Stomach (tissue), 9 donors: Measurements from ENCODE around the gene SMYD4. TPM values are rescaled to one million over a fixed set of nuclear protein-coding genes. Genes with fewer than 3 reads are reported as not detected.

Experiments
- DNase-seq, 2 donors: peaks; one replicate each; pipeline versions ENCODE4 v3.0.0 to v3.0.0-alpha.2; 2013 to 2019
- H3K27ac ChIP-seq, 5 donors: fragments of 200-600 bp in 4 of 5; sonication (generic) in 4 of 5; one replicate each; pipeline ENCODE4 v1.5.1; 2013 to 2019; ENCODE audit warnings: mild to moderate bottlenecking in 1 of 5, moderate library complexity in 1 of 5
- H3K27me3 ChIP-seq, 3 donors: fragments of 200-600 bp; sonication (generic); one replicate each; pipeline ENCODE4 v1.5.1; 2017 to 2019; ENCODE audit warnings: mixed run types in 1 of 3
- H3K36me3 ChIP-seq, 4 donors: fragments of 200-600 bp; sonication (generic); 1 replicate in 3 of 4; 2 replicates in 1 of 4; pipeline ENCODE4 v1.5.1; 2016 to 2019
- H3K4me1 ChIP-seq, 4 donors: fragments of 200-600 bp; sonication (generic); one replicate each; pipeline ENCODE4 v1.5.1; 2016 to 2019
- H3K4me3 ChIP-seq, 4 donors: fragments of 200-600 bp; sonication (generic) in 3 of 4; one replicate each; pipeline ENCODE4 v1.5.1; 2016 to 2019; ENCODE audit warnings: mild to moderate bottlenecking in 1 of 4
- H3K9me3 ChIP-seq, 4 donors: fragments of 200-600 bp; sonication (generic); one replicate each; pipeline ENCODE4 v1.5.1; 2016 to 2019
- CTCF ChIP-seq, 7 experiments: fragments of 450-650 bp in 4 of 7; fragments of 200-600 bp in 3 of 7; sonication (generic) in 3 of 7; IDR thresholded peaks; one replicate each; pipeline ENCODE4 v1.5.1; 2016 to 2019; ENCODE audit warnings: antibody characterized with exemption in 7 of 7, control low read depth in 2 of 7, mild to moderate bottlenecking in 1 of 7
- EP300 ChIP-seq: sonication (generic); formaldehyde crosslinking; IDR thresholded peaks from one replicate; pipeline ENCODE4 v1.6.1; 2017; ENCODE audit warnings: antibody characterized with exemption
- POLR2A ChIP-seq, 4 donors: fragments of 450-650 bp; IDR thresholded peaks; one replicate each; pipeline ENCODE4 v1.6.1; 2016; ENCODE audit warnings: antibody characterized with exemption in 4 of 4, control low read depth in 2 of 4, mild to moderate bottlenecking in 1 of 4, moderate library complexity in 1 of 4
- POLR2AphosphoS5 ChIP-seq, 3 donors: sonication (generic); formaldehyde crosslinking; IDR thresholded peaks; one replicate each; pipeline ENCODE4 v1.6.1; 2016; ENCODE audit warnings: antibody characterized with exemption in 3 of 3
- WGBS, 5 donors: extraction: QIAGEN DNeasy Blood & Tissue Kit in 3 of 5; methylation state at CpG; one replicate each; pipeline versions ENCODE4 v1.1.5 to v1.1.7; 2013 to 2018; 5-methylcytosine and 5-hydroxymethylcytosine counted together
- intact Hi-C: fragments of 100-400 bp; cut with DNase I; formaldehyde crosslinking; loops from one replicate; pipeline ENCODE4 v1.15.1; 2023; ENCODE audit warnings: low total_unique reads
- polyA plus RNA-seq, 3 donors: library from polyadenylated mRNA; stranded (reverse); fragments of 200-250 nt; gene quantifications; one replicate each; pipeline ENCODE4 v1.2.3, GENCODE V29; 2013
- total RNA-seq, 5 donors: library from RNA; depleted of rRNA; stranded (reverse); fragments of >200 nt; gene quantifications; one replicate each; pipeline versions ENCODE4 v1.1.0 to v1.2.3, GENCODE V29; 2014 to 2016
- donor health status: healthy with polysubstance abuse.
- donor health status: Bipolar disorder and iron deficiency.
- donor health status: healthy.

Gene SMYD4
- total and polyA plus RNA-seq, 8 donors: 2.7 to 21.0 (median 6.0) TPM

GRCh38 chr17:1843947-1844346 is 14.2 kb upstream of the SMYD4 start:
- 93 to 98% (median 97%) methylated on average over 9 of the region's 9 CpGs for WGBS, 5 donors
- Histone ChIP-seq H3K27me3 (no peaks in the 10 kb centered on the region), H3K4me1 (no peaks in the 10 kb centered on the region), H3K4me3 (no peak overlapping the region), H3K27ac (no peak overlapping the region), H3K36me3 (peaks cover 42 to 65% (median 64%) of the 10 kb centered on the region in 4 donors), H3K9me3 (no peaks in the 10 kb centered on the region)
- TF ChIP-seq POLR2A (IDR thresholded peaks at IDR 0.05) (no peak), CTCF (IDR thresholded peaks at IDR 0.05) (no peak), EP300 (no peak), POLR2AphosphoS5 (IDR thresholded peaks at IDR 0.05) (no peak)
- intact Hi-C loops: no loop called here
- no peak for DNase-seq

GRCh38 chr17:1839516-1839915 is 9.8 kb upstream of the SMYD4 start:
- TF ChIP-seq POLR2A (IDR thresholded peaks at IDR 0.05) (no peak), CTCF (IDR thresholded peaks at IDR 0.05) (no peak), EP300 (no peak), POLR2AphosphoS5 (IDR thresholded peaks at IDR 0.05) (no peak)
- no peak overlapping the region for H3K27ac ChIP-seq
- H3K4me3 ChIP-seq: no peak overlapping the region
- H3K27me3 ChIP-seq: no peaks in the 10 kb centered on the region
- H3K36me3 ChIP-seq: peaks cover 16 to 35% (median 28%) of the 10 kb centered on the region in 4 donors
- H3K9me3 ChIP-seq: no peaks in the 10 kb centered on the region
- 89 to 96% (median 95%) methylated on average over 4 of the region's 4 CpGs for WGBS, 5 donors
- no peaks in the 10 kb centered on the region for H3K4me1 ChIP-seq
- intact Hi-C loops: no loop called here
- DNase-seq: no peak

- intact Hi-C loops: no loop called here
- H3K27me3 ChIP-seq: no peaks in the 10 kb centered on the region
- peaks cover 0 to 22% (median 12%) of the 10 kb centered on the region in 4 donors for H3K36me3 ChIP-seq
- H3K27ac ChIP-seq: no peak overlapping the region
- 75 to 78% (median 78%) methylated on average over 11 to 12 of the region's 12 CpGs for WGBS, 5 donors
- peaks cover 8 to 37% (median 22%) of the 10 kb centered on the region in 4 donors for H3K4me1 ChIP-seq
- no peak overlapping the region for H3K4me3 ChIP-seq
- no peak for DNase-seq
- TF ChIP-seq EP300 (no peak), POLR2A (IDR thresholded peaks at IDR 0.05) (no peak), POLR2AphosphoS5 (IDR thresholded peaks at IDR 0.05) (no peak), CTCF (IDR thresholded peaks at IDR 0.05) (no peak)
- H3K9me3 ChIP-seq: no peaks in the 10 kb centered on the region
These were observed 4.9 kb upstream of the SMYD4 start for GRCh38 chr17:1834380-1835149.

- peak overlapping the region; percentile 86 to 92 (median 91) for H3K27ac ChIP-seq
- peak overlapping the region; percentile 76 to 94 (median 89) for H3K4me3 ChIP-seq
- TF ChIP-seq POLR2A (IDR thresholded peaks at IDR 0.05) (no peak), EP300 (no peak), CTCF (IDR thresholded peaks at IDR 0.05) (no peak), POLR2AphosphoS5 (IDR thresholded peaks at IDR 0.05) (no peak)
- DNase-seq: peak in 1 of 2 donors; percentile 50
- 0 to 1% (median 1%) methylated on average over 11 of the region's 11 CpGs for WGBS, 5 donors
- H3K36me3 ChIP-seq: peaks cover 0 to 42% (median 29%) of the 10 kb centered on the region in 4 donors
- intact Hi-C loops: no loop called here
- no peaks in the 10 kb centered on the region for H3K27me3 ChIP-seq
- no peaks in the 10 kb centered on the region for H3K9me3 ChIP-seq
- peaks cover 15 to 49% (median 35%) of the 10 kb centered on the region in 4 donors for H3K4me1 ChIP-seq
These were observed 586 bp upstream of the SMYD4 start for GRCh38 chr17:1830288-1830687.
